Endodermal cell (in vitro differentiated cells): ENCODE measurements around the gene SSH2. TPM values are rescaled to one million over a fixed set of nuclear protein-coding genes. Genes with fewer than 3 reads are reported as not detected.

Source experiments
- DNase-seq: peaks from one replicate; pipeline ENCODE4 v3.0.0-alpha.2; 2017
- H3K27ac ChIP-seq: 2 replicates; pipeline ENCODE4 v1.5.1; 2013; ENCODE audit warnings: mild to moderate bottlenecking, low read depth, low read length, moderate library complexity
- H3K27me3 ChIP-seq: 2 replicates; pipeline ENCODE4 v1.6.1; 2013; ENCODE audit warnings: mild to moderate bottlenecking, low read length, moderate library complexity; ENCODE audit not compliant: insufficient read depth, control insufficient read depth, poor library complexity, severe bottlenecking
- H3K36me3 ChIP-seq: 2 replicates; pipeline ENCODE4 v1.7.0; 2013; ENCODE audit warnings: mild to moderate bottlenecking, low read length, moderate library complexity; ENCODE audit not compliant: control insufficient read depth, insufficient read depth
- H3K4me1 ChIP-seq: one replicate; pipeline ENCODE4 v1.7.0; 2013; ENCODE audit warnings: low read length; ENCODE audit not compliant: control insufficient read depth, insufficient read depth
- H3K4me3 ChIP-seq: 2 replicates; pipeline ENCODE4 v1.5.1; 2013; ENCODE audit warnings: mild to moderate bottlenecking, low read length, moderate library complexity
- H3K9ac ChIP-seq: 2 replicates; pipeline ENCODE4 v1.6.1; 2013; ENCODE audit warnings: mild to moderate bottlenecking, low read length, moderate library complexity; ENCODE audit not compliant: poor library complexity, severe bottlenecking; ENCODE audit errors: extremely low read depth
- H3K9me3 ChIP-seq: 2 replicates; pipeline ENCODE4 v1.6.1; 2013; ENCODE audit warnings: mild to moderate bottlenecking, low read length, moderate library complexity; ENCODE audit not compliant: control insufficient read depth
- H3K27ac Mint-ChIP-seq: 2 replicates; pipeline ENCODE4 v1.8.0; 2020; ENCODE audit warnings: mixed read lengths
- H3K27me3 Mint-ChIP-seq: 2 replicates; pipeline ENCODE4 v1.8.0; 2021; ENCODE audit warnings: mild to moderate bottlenecking, mixed read lengths; ENCODE audit not compliant: insufficient read depth
- H3K36me3 Mint-ChIP-seq: 2 replicates; pipeline ENCODE4 v1.8.0; 2020; ENCODE audit warnings: low read depth, mixed read lengths
- H3K4me1 Mint-ChIP-seq: 2 replicates; pipeline ENCODE4 v1.8.0; 2020; ENCODE audit warnings: mixed read lengths
- H3K4me3 Mint-ChIP-seq: 2 replicates; pipeline ENCODE4 v1.8.0; 2020; ENCODE audit warnings: mild to moderate bottlenecking, moderate library complexity, mixed read lengths
- H3K9me3 Mint-ChIP-seq: 2 replicates; pipeline ENCODE4 v1.8.0; 2020; ENCODE audit warnings: mild to moderate bottlenecking, mixed read lengths
- CTCF ChIP-seq: fragments of 200-600 bp; sonication (generic); conservative IDR thresholded peaks from 2 replicates; pipeline ENCODE4 v1.5.0; 2021; ENCODE audit warnings: antibody characterized with exemption, mild to moderate bottlenecking
- WGBS, 2 experiments: methylation state at CpG; one replicate each; pipeline versions ENCODE4 v1.1.5 to v1.1.7; 2013; ENCODE audit warnings: missing lambda C conversion rate in 2 of 2, mixed read lengths in 1 of 2; ENCODE audit not compliant: insufficient coverage in 1 of 2, insufficient read length in 1 of 2; 5-methylcytosine and 5-hydroxymethylcytosine counted together
- total RNA-seq, 2 donors: library from RNA; stranded (reverse); fragmentation: NEBNext Ultra II Directional in 1 of 2; extraction: Animal tissue kit (Norgen Biotek cat#: 25700) in 1 of 2; gene quantifications; 2 replicates in 1 of 2; 3 replicates in 1 of 2; pipeline ENCODE4 v1.2.1, GENCODE V29; 2021

SSH2 gene
- total RNA-seq, 2 donors from 2014 or later = 11.3 to 13.5 TPM

GRCh38 chr17:29764748-29765147, 165.3 kb downstream of the SSH2 start:
- H3K36me3 ChIP-seq = no peaks in the 10 kb centered on the region
- H3K36me3 Mint-ChIP-seq = no peaks in the 10 kb centered on the region
- no peak overlapping the region for H3K4me3 Mint-ChIP-seq
- WGBS, 2 experiments = 90 to 91% methylated on average over 1 of the region's 1 CpG
- H3K9me3 Mint-ChIP-seq = no peaks in the 10 kb centered on the region
- H3K27ac Mint-ChIP-seq = no peak overlapping the region
- DNase-seq = no peak
- H3K4me1 Mint-ChIP-seq = peaks cover 11% of the 10 kb centered on the region
- TF ChIP-seq CTCF = no peak
- H3K9ac ChIP-seq = no peak overlapping the region
- H3K27me3 Mint-ChIP-seq = peaks cover 19% of the 10 kb centered on the region
- H3K4me3 ChIP-seq = no peak overlapping the region
- no peaks in the 10 kb centered on the region for H3K9me3 ChIP-seq
- no peaks in the 10 kb centered on the region for H3K4me1 ChIP-seq
- H3K27ac ChIP-seq = no peak overlapping the region
- H3K27me3 ChIP-seq = peaks cover 8% of the 10 kb centered on the region

GRCh38 chr17:29764217-29764616, 165.8 kb downstream of the SSH2 start:
- Histone ChIP-seq H3K27me3 (peaks cover 13% of the 10 kb centered on the region), H3K4me1 (no peaks in the 10 kb centered on the region), H3K36me3 (no peaks in the 10 kb centered on the region), H3K4me3 (no peak overlapping the region), H3K9ac (no peak overlapping the region), H3K27ac (no peak overlapping the region), H3K9me3 (no peaks in the 10 kb centered on the region)
- H3K4me3 Mint-ChIP-seq = no peak overlapping the region
- no peak for TF ChIP-seq CTCF
- no peaks in the 10 kb centered on the region for H3K9me3 Mint-ChIP-seq
- peaks cover 24% of the 10 kb centered on the region for H3K27me3 Mint-ChIP-seq
- no peak for DNase-seq
- WGBS, 2 experiments = 93% methylated on average over 2 of the region's 2 CpGs; no CpG with 5 or more reads in 1 of the 2 experiments
- no peaks in the 10 kb centered on the region for H3K36me3 Mint-ChIP-seq
- H3K27ac Mint-ChIP-seq = no peak overlapping the region
- peaks cover 11% of the 10 kb centered on the region for H3K4me1 Mint-ChIP-seq

GRCh38 chr17:29763273-29763672, 166.8 kb downstream of the SSH2 start:
- Histone ChIP-seq H3K27ac (no peak overlapping the region), H3K36me3 (no peaks in the 10 kb centered on the region), H3K27me3 (peaks cover 15% of the 10 kb centered on the region), H3K4me3 (no peak overlapping the region), H3K9me3 (no peaks in the 10 kb centered on the region), H3K9ac (no peak overlapping the region), H3K4me1 (no peaks in the 10 kb centered on the region)
- H3K36me3 Mint-ChIP-seq = no peaks in the 10 kb centered on the region
- no peak overlapping the region for H3K27ac Mint-ChIP-seq
- no peak overlapping the region for H3K4me3 Mint-ChIP-seq
- H3K4me1 Mint-ChIP-seq = peaks cover 11% of the 10 kb centered on the region
- no peak for TF ChIP-seq CTCF
- peaks cover 24% of the 10 kb centered on the region for H3K27me3 Mint-ChIP-seq
- 80 to 85% methylated on average over 1 to 3 of the region's 3 CpGs for WGBS, 2 experiments
- H3K9me3 Mint-ChIP-seq = no peaks in the 10 kb centered on the region
- no peak for DNase-seq
